Sigmoid colon (tissue), 4 donors: ENCODE data around the gene RHBDL1.

ENCODE experiments used
- EP300 ChIP-seq, 4 donors: sonication (generic); formaldehyde crosslinking; IDR thresholded peaks; one replicate each; pipeline ENCODE4 v1.6.1; 2017; ENCODE audit warnings: antibody characterized with exemption in 4 of 4
- POLR2A ChIP-seq, 2 donors: fragments of 450-650 bp; IDR thresholded peaks; one replicate each; pipeline ENCODE4 v1.6.1; 2016; ENCODE audit warnings: antibody characterized with exemption in 2 of 2, mild to moderate bottlenecking in 2 of 2, moderate library complexity in 2 of 2
- POLR2AphosphoS5 ChIP-seq, 4 donors: sonication (generic); formaldehyde crosslinking; IDR thresholded peaks; one replicate each; pipeline ENCODE4 v1.6.1; 2017; ENCODE audit warnings: antibody characterized with exemption in 4 of 4
- TF ChIP-seq, protein P1 (sequence below), 4 experiments: fragments of 450-650 bp in 3 of 4; fragments of 200-600 bp in 1 of 4; IDR thresholded peaks; one replicate each; pipeline ENCODE4 v1.5.1; 2016 to 2019; ENCODE audit warnings: antibody characterized with exemption in 4 of 4, mild to moderate bottlenecking in 3 of 4, moderate library complexity in 2 of 4

DNA sequence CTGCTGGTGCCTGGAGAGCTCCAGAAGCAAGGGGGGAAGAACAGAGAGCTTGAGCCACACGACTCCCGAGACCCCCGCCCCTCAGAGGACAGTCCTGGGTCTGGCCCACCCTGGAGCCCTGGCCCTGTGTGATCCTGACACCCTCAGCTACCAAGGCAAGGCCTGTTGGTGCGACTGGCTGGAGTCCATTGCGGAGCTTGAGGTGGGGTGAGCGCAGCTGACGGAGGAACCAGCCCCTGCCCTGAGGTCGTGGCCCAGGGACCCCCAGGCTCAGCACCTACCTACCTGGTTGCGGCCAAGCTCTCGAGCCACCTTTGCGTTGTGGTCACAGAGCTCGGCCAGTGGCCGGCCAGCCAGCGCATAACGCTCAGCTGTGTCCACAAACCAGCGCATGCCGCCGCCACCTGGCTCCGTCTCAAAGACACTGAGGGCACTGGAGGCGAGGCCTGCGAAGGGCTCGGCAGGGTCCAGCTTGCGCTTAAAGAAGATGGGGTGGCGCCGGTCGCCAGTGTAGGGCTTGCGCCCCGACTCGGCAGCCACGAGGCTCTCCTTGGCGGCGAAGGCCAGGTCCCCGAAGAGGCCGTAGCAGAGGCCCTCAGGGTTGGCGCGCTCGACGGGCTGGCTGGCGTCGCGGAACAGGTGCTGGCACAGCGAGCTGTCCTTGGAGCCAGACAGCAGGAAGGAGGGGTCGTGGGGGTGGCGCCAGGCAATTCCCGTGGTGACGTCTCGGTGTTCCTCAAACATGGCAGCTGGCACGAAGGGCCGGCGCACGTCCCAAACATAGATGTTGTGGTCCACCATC lies 11.2 kb downstream of the RHBDL1 start:
- TF ChIP-seq, protein P1, sequence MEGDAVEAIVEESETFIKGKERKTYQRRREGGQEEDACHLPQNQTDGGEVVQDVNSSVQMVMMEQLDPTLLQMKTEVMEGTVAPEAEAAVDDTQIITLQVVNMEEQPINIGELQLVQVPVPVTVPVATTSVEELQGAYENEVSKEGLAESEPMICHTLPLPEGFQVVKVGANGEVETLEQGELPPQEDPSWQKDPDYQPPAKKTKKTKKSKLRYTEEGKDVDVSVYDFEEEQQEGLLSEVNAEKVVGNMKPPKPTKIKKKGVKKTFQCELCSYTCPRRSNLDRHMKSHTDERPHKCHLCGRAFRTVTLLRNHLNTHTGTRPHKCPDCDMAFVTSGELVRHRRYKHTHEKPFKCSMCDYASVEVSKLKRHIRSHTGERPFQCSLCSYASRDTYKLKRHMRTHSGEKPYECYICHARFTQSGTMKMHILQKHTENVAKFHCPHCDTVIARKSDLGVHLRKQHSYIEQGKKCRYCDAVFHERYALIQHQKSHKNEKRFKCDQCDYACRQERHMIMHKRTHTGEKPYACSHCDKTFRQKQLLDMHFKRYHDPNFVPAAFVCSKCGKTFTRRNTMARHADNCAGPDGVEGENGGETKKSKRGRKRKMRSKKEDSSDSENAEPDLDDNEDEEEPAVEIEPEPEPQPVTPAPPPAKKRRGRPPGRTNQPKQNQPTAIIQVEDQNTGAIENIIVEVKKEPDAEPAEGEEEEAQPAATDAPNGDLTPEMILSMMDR (IDR thresholded peaks at IDR 0.05): no peak
- TF ChIP-seq POLR2A (IDR thresholded peaks at IDR 0.05): no peak
- no peak for TF ChIP-seq POLR2AphosphoS5 (IDR thresholded peaks at IDR 0.05)
- TF ChIP-seq EP300 (IDR thresholded peaks at IDR 0.05): no peak
